GM19455 (cell line): ENCODE data around the gene RWDD4.

Experiments
- ATAC-seq: cut with Tn5 transposase; IDR thresholded peaks from one replicate; pipeline ENCODE4 v1.9.1; 2021; ENCODE audit not compliant: unreplicated experiment

Gene RWDD4

GRCh38 chr4:183602557-183603027, 56.4 kb downstream of the RWDD4 start:
- no peak for ATAC-seq

GRCh38 chr4:183601381-183601780, 57.6 kb downstream of the RWDD4 start:
- no peak for ATAC-seq

- ATAC-seq = no peak
Observed at GRCh38 chr4:183600189-183600685, 58.7 kb downstream of the RWDD4 start.

- no peak for ATAC-seq
Observed at GRCh38 chr4:183599690-183600089, 59.3 kb downstream of the RWDD4 start.

- no peak for ATAC-seq
Observed at GRCh38 chr4:183599284-183599683, 59.7 kb downstream of the RWDD4 start.

GRCh38 chr4:183596067-183596757, 62.8 kb downstream of the RWDD4 start:
- ATAC-seq = no peak

- no peak for ATAC-seq
Observed at GRCh38 chr4:183594823-183595222, 64.2 kb downstream of the RWDD4 start.

- ATAC-seq = no peak
Observed at GRCh38 chr4:183591301-183591700, 67.7 kb downstream of the RWDD4 start.
